Neural cell (in vitro differentiated cells): ENCODE results near the gene OR11G2.
"Not testable (repeated sequence)": the region's sequence is repeated elsewhere in the genome, so short reads cannot be mapped to it uniquely, and the experiment has no call there.

Experiments
- EZH2 ChIP-seq: fragments of 200-600, 300-800 bp; shearing (Covaris generic), sonication (generic); IDR thresholded peaks from 2 replicates; pipeline ENCODE4 v1.6.1; 2014; ENCODE audit warnings: antibody characterized with exemption, low read length, borderline replicate concordance, mild to moderate bottlenecking; ENCODE audit not compliant: insufficient read depth, poor library complexity, severe bottlenecking
- RAD21 ChIP-seq: fragments of 450-650 bp; conservative IDR thresholded peaks from 2 replicates; pipeline ENCODE4 v1.6.1; 2014; ENCODE audit warnings: antibody characterized with exemption, mild to moderate bottlenecking, moderate library complexity
- TF ChIP-seq, protein P1 (sequence below): fragments of 450-650 bp; IDR thresholded peaks from 2 replicates; pipeline ENCODE4 v1.5.1; 2014; ENCODE audit warnings: antibody characterized with exemption, mild to moderate bottlenecking, moderate library complexity; ENCODE audit not compliant: poor library complexity, severe bottlenecking

DNA sequence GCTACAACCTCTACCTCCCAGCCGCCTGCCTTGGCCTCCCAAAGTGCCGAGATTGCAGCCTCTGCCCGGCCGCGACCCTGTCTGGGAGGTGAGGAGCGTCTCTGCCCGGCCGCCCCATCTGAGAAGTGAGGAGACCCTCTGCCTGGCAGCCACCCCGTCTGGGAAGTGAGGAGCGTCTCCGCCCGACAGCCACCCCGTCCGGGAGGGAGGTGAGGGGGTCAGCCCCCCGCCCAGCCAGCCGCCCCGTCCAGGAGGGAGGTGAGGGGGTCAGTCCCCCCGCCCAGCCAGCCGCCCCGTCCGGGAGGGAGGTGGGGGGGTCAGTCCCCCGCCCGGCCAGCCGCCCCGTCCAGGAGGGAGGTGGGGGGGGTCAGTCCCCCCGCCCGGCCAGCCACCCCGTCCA, 21.7 kb downstream of the OR11G2 start:
- TF ChIP-seq, protein P1, sequence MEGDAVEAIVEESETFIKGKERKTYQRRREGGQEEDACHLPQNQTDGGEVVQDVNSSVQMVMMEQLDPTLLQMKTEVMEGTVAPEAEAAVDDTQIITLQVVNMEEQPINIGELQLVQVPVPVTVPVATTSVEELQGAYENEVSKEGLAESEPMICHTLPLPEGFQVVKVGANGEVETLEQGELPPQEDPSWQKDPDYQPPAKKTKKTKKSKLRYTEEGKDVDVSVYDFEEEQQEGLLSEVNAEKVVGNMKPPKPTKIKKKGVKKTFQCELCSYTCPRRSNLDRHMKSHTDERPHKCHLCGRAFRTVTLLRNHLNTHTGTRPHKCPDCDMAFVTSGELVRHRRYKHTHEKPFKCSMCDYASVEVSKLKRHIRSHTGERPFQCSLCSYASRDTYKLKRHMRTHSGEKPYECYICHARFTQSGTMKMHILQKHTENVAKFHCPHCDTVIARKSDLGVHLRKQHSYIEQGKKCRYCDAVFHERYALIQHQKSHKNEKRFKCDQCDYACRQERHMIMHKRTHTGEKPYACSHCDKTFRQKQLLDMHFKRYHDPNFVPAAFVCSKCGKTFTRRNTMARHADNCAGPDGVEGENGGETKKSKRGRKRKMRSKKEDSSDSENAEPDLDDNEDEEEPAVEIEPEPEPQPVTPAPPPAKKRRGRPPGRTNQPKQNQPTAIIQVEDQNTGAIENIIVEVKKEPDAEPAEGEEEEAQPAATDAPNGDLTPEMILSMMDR = not testable (repeated sequence)
- TF ChIP-seq EZH2, RAD21: not testable (repeated sequence)
